Stimulated activated CD8-positive, alpha-beta memory T cell treated with anti-CD3 and anti-CD28 coated beads, Interleukin-2, amount 100 ng/mL, for 48 hours (primary cell): ENCODE results near the gene PCNT.
"Not testable (repeated sequence)": the region's sequence is repeated elsewhere in the genome, so short reads cannot be mapped to it uniquely, and the experiment has no call there.

ENCODE experiments used
- DNase-seq, 2 donors: peaks; one replicate each; pipeline ENCODE4 v3.0.0-alpha.2; 2020; ENCODE audit warnings: low read depth in 2 of 2

The PCNT gene

DNA sequence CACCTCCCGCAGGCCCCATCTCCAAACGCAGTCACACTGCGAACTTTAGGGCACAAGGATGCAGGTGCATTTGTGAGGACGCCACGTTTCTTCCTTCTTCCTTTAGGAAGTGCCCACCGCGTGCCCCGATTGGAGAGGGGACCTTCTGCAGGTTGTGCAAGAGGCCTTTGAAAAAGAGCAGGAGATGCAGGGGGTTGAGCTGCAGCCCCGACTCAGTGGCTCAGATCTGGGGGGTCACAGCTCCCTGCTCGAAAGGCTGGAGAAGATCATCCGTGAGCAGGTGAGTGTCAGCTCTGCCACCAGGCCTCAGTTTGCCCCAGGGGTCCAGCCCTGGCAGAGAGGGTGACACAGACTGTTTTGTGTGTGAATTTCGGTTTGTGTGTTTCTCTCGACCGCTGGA is 103.6 kb downstream of the PCNT start:
- no peak for DNase-seq

DNA sequence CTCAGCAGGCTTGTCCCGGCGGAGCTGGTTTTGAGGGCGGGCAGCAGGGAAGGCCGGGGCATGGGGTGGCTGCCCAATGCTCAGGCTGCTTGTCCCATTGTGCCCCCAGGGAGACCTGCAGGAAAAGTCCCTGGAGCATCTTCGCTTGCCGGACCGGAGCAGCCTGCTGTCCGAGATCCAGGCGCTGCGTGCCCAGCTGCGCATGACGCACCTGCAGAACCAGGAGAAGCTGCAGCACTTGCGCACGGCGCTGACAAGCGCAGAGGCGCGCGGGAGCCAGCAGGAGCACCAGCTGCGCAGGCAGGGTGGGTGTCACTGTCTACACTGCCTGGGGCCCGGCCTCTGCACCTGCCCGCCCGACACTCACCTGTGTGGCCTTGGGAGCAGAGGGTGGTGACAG is 104.3 kb downstream of the PCNT start:
- DNase-seq, result no peak

DNA sequence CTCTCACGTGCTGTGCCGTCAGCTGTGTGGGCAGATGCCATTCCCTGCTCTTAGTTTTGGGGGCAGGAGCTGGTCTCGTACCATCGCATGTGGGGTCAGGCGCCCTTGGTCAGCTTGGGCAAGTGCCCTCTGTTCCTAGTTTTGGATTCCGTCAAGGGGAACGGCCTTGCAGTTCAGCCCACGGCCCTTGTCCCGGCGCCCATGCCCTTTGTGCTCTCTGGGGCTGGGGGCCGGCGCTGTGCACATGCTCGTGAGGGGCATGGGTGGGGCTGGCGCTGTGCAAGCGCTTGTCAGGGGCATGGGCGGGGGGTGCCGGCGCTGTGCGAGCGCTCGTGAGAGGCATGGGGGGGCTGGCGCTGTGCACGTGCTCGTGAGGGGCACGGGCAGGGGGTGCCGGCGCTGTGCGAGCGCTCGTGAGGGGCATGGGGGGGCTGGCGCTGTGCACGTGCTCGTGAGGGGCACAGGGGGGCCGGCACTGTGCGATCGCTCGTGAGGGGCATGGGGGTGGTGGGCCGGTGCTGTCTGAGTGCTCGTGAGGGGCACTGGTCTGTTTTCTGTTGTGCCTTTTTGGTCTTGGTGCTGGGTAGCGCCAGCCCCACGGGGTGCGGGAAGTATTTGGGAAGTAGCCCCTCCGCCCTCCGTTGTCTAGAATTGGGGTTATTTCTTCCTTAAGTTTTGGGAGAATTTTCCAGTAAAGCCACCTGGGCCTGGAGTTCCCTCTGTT is 105.2 kb downstream of the PCNT start:
- no peak for DNase-seq

- DNase-seq, result no peak
Observed at GRCh38 chr21:46429754-46430681, 106.1 kb downstream of the PCNT start.

DNA sequence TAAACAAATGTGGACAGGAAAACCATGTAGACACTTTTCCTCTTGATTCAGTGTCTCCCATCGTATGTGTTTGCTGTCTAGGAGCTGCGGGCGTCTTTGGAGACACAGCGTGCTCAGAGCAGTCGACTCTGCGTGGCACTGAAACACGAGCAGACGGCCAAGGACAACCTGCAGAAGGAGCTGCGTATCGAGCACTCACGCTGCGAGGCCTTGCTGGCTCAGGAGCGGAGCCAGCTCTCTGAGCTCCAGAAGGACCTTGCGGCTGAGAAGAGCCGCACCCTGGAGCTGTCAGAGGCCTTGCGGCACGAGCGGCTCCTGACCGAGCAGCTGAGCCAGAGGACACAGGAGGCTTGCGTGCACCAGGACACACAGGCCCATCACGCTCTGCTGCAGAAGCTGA is 107.5 kb downstream of the PCNT start:
- no peak for DNase-seq

DNA sequence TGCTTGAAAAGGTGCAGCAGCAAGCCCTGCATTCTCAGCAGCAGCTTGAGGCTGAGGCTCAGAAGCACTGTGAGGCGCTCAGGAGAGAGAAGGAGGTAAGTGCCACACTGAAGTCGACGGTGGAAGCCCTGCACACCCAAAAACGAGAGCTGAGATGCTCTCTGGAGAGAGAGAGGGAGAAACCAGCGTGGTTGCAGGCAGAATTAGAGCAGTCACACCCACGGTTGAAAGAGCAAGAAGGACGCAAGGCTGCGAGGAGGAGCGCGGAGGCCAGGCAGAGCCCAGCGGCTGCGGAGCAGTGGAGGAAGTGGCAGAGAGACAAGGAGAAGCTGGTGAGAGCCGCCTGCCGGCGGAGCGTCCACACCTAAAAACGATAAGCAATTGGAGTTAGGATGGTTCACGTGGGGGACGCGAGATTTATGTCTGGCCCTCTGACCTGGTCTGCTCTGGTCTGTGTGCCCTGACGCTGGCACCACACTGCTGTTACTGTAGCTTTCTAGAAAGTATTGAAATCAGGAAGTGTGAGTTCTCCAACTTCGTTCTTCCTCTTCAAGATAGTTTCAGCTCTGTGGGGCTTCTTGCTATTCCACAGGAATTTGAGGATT is 108.0 kb downstream of the PCNT start:
- DNase-seq, result no peak

DNA sequence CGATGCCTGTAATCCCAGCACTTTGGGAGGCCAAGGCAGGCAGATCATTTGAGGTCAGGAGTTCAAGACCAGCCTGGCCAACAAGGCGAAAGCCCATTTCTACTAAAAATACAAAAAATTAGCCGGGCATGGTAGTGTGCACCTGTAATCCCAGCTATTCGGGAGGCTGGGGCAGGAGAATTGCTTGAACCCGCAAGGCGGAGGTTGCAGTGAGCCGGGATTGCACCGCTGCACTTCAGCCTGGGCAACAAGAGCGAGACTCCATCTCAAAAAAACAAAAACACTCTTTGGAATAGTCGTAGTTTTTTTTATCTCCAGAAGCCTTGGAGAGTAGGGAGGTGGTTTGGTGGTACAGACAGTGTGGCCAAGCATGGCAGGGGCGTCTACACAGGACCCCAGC is 109.2 kb downstream of the PCNT start:
- not testable (repeated sequence) for DNase-seq

- DNase-seq, result no peak
Observed at GRCh38 chr21:46434322-46434958, 110.5 kb downstream of the PCNT start.

GRCh38 chr21:46435786-46436227 is 111.9 kb downstream of the PCNT start:
- DNase-seq, result no peak

DNA sequence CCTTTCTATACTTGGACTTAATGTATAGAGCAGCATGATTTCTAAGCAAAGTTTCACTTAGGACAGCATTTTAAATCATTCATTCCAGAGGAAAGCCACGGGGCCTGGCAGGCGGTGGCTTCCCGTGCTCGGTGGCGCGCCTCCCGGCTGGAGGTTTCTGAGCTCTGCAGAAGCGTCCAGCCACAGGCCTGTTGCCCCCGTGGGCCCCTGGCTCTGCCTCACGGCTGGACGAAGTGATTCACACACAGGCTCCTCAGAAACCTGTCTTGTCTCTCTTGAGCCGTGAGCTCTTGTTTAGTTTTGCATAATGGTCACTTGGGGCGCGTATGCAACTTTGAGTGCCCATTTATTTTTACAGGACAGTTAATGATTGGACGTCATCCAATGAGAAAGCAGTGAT is 112.7 kb downstream of the PCNT start:
- no peak for DNase-seq

- DNase-seq, result no peak
Observed at GRCh38 chr21:46437096-46437498, 113.1 kb downstream of the PCNT start.

- DNase-seq, result no peak
Observed at GRCh38 chr21:46437511-46437910, 113.6 kb downstream of the PCNT start.

- no peak for DNase-seq
Observed at GRCh38 chr21:46438241-46438640, 114.3 kb downstream of the PCNT start.

GRCh38 chr21:46439906-46440305 is 116.0 kb downstream of the PCNT start:
- no peak for DNase-seq

- no peak for DNase-seq
Observed at GRCh38 chr21:46441331-46441730, 117.4 kb downstream of the PCNT start.

DNA sequence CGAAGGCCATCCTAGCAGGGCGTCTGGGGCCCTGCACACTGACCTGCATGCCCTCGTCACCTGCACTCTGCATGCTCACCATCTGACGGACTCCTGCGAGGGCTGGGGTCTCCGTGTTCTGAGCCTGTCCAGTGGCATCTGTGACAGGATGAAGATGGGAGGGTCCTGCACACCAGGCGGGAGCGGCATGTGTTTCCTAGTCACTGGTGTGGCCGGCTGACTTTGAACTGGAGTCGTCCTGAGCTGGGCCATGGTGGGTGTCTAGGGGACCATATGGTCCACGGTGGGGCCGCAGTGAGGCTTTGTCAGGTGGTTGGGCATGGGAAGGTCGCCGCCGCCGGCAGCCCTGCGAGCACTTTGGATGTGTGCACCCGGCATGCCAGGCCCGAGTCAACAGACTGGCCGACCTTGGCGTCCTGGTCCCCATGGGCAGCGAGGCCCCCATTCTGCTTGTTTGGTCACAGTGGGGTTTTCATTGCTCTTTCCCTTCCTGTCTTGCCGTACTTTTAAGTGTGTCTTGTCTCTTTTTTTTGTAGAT is 118.1 kb downstream of the PCNT start:
- DNase-seq, result no peak

DNA sequence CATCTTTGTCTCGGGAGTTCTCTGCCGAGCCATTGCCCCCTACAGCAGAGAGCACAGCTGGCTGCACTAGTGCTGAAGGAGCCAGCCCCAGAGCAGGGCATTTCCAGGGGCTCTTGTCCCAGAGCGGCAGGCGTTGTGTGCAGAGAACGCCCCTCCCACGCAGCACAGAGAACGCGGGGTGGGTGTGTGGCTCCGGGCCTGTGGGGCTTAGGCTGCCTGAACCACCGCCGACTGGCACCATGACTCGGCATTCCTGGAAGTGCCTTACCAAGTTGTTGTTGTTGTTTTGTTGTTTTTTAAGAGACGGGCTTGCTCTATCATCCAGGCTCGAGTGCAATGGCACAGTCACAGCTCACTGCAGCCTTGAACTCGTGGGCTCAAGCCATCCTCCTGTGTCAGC is 119.0 kb downstream of the PCNT start:
- DNase-seq, result no peak

DNA sequence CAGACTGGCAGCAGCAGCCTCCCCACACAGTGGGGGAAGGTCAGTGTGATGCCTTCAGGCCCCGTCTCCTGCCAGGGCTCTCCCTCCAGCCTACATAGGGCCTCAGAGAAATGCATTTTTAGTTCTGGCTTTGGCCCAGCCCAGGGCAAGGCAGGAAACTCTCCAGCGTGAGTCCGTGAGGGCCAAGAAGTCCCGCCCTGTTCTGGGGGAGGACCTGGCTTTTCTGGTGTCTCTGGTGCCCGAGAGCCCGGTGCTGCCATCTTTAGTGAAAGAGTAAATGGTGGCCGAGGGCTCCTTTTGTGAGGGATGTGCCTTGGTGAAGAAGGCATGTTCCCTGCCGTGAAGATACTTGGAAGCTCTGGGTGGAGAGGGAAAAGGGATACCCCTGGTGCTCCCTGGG is 120.0 kb downstream of the PCNT start:
- no peak for DNase-seq

DNA sequence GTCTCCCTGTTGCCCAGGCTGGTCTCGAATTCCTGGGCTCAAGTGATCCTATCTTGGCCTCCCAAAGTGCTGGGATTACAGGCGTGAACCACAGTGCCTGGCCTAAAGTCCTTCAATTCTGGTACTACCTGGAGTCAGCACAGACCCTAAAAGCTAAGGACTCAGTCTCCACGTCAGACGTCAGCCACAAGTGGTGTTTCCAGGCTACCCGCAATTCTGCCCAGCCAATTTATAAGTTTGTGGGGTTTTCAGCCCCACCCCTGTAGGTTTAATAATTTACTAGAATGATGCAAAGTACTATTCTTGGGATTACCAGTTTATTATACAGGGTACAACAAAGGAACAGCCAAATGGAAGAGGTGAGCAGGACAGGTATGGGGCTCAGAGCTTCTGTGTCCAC is 124.2 kb downstream of the PCNT start:
- DNase-seq, result no peak

GRCh38 chr21:46448855-46449254 is 124.9 kb downstream of the PCNT start:
- not testable (repeated sequence) for DNase-seq

GRCh38 chr21:46452710-46453109 is 128.8 kb downstream of the PCNT start:
- DNase-seq, result no peak

- no peak for DNase-seq
Observed at GRCh38 chr21:46454142-46454541, 130.2 kb downstream of the PCNT start.
